ENCODE measurements around the gene ITGAL. TPM values are rescaled to one million over a fixed set of nuclear protein-coding genes. Genes with fewer than 3 reads are reported as not detected.

ITGAL gene
- total and polyA plus RNA-seq, 2 of the 13 experiments (the other 11 are each of a cell fraction or from before 2014, with no cell fraction given): 0.86 to 1.2 TPM

DNA sequence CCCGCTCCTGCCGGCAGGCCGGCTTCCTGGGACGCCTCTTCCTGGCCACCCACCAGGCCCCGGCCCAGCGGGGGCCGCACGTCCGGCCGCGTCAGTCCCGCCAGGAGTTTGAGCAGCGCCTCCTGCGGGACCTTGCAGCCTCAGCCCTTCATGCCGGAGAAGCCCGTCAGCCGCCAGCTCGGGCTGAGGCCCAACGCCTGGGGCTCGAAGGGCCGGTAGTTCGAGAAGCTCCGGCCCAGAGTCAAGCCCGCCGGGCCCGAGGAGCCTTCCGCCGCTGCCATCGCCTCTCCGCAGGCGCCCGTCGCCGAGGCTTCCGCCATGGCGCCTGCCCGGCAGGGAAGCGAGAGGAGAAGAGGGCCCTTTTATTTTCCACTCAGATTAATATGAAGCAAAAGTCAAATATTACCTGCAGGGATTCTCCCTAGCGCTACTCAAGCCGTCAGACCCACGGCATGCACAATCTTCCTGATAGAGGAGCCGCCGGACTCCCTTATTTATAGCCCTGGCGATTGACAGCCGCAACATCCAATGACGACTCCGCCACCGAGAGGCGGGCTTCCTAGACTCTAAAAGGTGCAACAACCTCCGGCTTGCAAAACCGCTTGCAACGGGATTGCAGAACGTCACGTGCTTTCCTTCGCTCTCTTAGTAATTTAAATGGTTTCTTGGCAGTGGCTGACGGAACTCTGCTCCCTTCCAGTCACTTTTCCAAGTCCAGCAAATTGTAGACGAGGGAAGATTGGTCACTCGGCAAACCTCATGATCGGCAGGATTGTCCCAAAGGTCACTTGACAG lies 26.9 kb upstream of the ITGAL start, which contains the start of gene SEPHS2 (continued):
- TF ChIP-seq EHMT2 (IDR thresholded peaks at IDR 0.05; ENCODE audit: borderline replicate concordance, low read depth, low read length) (peak; percentile 74; the same call in 1 of the 2 replicates), HINFP (CRISPR knock-in tag; IDR thresholded peaks at IDR 0.05; ENCODE audit: low read depth) (0 out of 2 replicates have a peak, but pooled peaks have one; percentile 59), ZFX (CRISPR knock-in tag; IDR thresholded peaks at IDR 0.05; ENCODE audit: low read depth) (peak; percentile 87), ZNF431 (CRISPR knock-in tag; IDR thresholded peaks at IDR 0.05; ENCODE audit: borderline replicate concordance, low read depth) (peak; percentile 9; the same call in 1 of the 2 replicates), GTF2F1 (IDR thresholded peaks at IDR 0.05; ENCODE audit: low read length) (no peak), TERF1 (CRISPR knock-in tag; IDR thresholded peaks at IDR 0.05) (no peak), CREB1 (IDR thresholded peaks at IDR 0.05) (peak; percentile 78), CREB1 (CRISPR knock-in tag; IDR thresholded peaks at IDR 0.05) (peak; percentile 80), ZBTB46 (CRISPR knock-in tag; IDR thresholded peaks at IDR 0.05; ENCODE audit: borderline replicate concordance) (no peak), KMT2A (CRISPR knock-in tag; IDR thresholded peaks at IDR 0.05) (peak; percentile 65), KLF16 (CRISPR knock-in tag; IDR thresholded peaks at IDR 0.05) (peak; percentile 34 to 90; a peak in 2 of 4 replicates), PCBP1 (IDR thresholded peaks at IDR 0.05; ENCODE audit: borderline replicate concordance, low read depth, low read length) (no peak), SRSF1 (optimal IDR thresholded peaks at IDR 0.05; ENCODE audit: low read depth, low read length) (peak; percentile 79), POLR2AphosphoS5 (IDR thresholded peaks at IDR 0.05; ENCODE audit: low read depth, low read length) (peak; percentile 100), HNRNPK (IDR thresholded peaks at IDR 0.05; ENCODE audit: low read depth, low read length, poor library complexity, severe bottlenecking) (no peak), RBAK (CRISPR knock-in tag; IDR thresholded peaks at IDR 0.05) (0 out of 2 replicates have a peak, but pooled peaks have one; percentile 43), SRSF9 (IDR thresholded peaks at IDR 0.05; ENCODE audit: borderline replicate concordance, insufficient read depth, low read depth, low read length, poor library complexity, severe bottlenecking) (no peak), IKZF1 (IDR thresholded peaks at IDR 0.05) (no peak), GMEB1 (CRISPR knock-in tag; IDR thresholded peaks at IDR 0.05; ENCODE audit: borderline replicate concordance) (no peak), JUND (CRISPR knock-in tag; IDR thresholded peaks at IDR 0.05) (no peak), HCFC1 (IDR thresholded peaks at IDR 0.05; ENCODE audit: low read depth, low read length) (no peak), ATF7-NPFF (CRISPR knock-in tag; IDR thresholded peaks at IDR 0.05; ENCODE audit: low read depth) (peak; percentile 51; the same call in 1 of the 2 replicates), ZNF605 (CRISPR knock-in tag; IDR thresholded peaks at IDR 0.05) (no peak), TOE1 (CRISPR knock-in tag; IDR thresholded peaks at IDR 0.05) (peak; percentile 57)
